Medulla oblongata (tissue), 1 donor: ENCODE data around the gene ITGAL.
A peak's percentile ranks its signal among the peaks of the same experiment; 100 is the strongest.
"Not testable (repeated sequence)": the region's sequence is repeated elsewhere in the genome, so short reads cannot be mapped to it uniquely, and the experiment has no call there.

Experiments used
- DNase-seq: peaks from one replicate; pipeline ENCODE4 v3.0.0-alpha.2; 2015; ENCODE audit errors: extremely low spot score

The ITGAL gene

GRCh38 chr16:30526137-30526822, 53.7 kb downstream of the ITGAL start, which contains the start of gene ZNF768:
ZNF768 (minus strand) TSS chr16:30526566; CDS start chr16:30526413, 153 bp downstream.
- peak; percentile 26 for DNase-seq

- DNase-seq, result peak; percentile 98
These were observed 54.5 kb downstream of the ITGAL start for GRCh38 chr16:30526823-30527634.

GRCh38 chr16:30527635-30528178, 55.2 kb downstream of the ITGAL start:
- peak; percentile 70 for DNase-seq

GRCh38 chr16:30528799-30529457, 56.4 kb downstream of the ITGAL start:
- no peak for DNase-seq

GRCh38 chr16:30530163-30531037, 57.9 kb downstream of the ITGAL start:
- no peak for DNase-seq

- DNase-seq, result no peak
These were observed 60.0 kb downstream of the ITGAL start for GRCh38 chr16:30532285-30533145.

- DNase-seq, result no peak
These were observed 60.6 kb downstream of the ITGAL start for GRCh38 chr16:30533146-30533522.

GRCh38 chr16:30533748-30534367, 61.3 kb downstream of the ITGAL start:
- DNase-seq, result no peak

- DNase-seq, result peak; percentile 96
These were observed 62.0 kb downstream of the ITGAL start, which contains the start of gene ZNF747 for GRCh38 chr16:30534368-30535105. ZNF747 (minus strand) TSS chr16:30534858; CDS start chr16:30534679, 179 bp downstream.

- no peak for DNase-seq
These were observed 62.7 kb downstream of the ITGAL start for GRCh38 chr16:30535106-30535776.

- DNase-seq, result peak; percentile 82
These were observed 63.2 kb downstream of the ITGAL start for GRCh38 chr16:30535777-30536190.

- DNase-seq, result not testable (repeated sequence)
These were observed 64.0 kb downstream of the ITGAL start for GRCh38 chr16:30536391-30537024.

GRCh38 chr16:30539000-30539964, 66.7 kb downstream of the ITGAL start:
- DNase-seq, result no peak

GRCh38 chr16:30539986-30540526, 67.5 kb downstream of the ITGAL start:
- DNase-seq, result not testable (repeated sequence)

- not testable (repeated sequence) for DNase-seq
These were observed 68.4 kb downstream of the ITGAL start for GRCh38 chr16:30540916-30541464.
